ENCODE data around the gene DCUN1D1.

Gene DCUN1D1

GRCh38 chr3:182935803-182936202 is 44.5 kb downstream of the DCUN1D1 start:
- no peak for DNase-seq

- no peak for DNase-seq
Measured at GRCh38 chr3:182925944-182926337, 54.4 kb downstream of the DCUN1D1 start.

- no peak for DNase-seq
Measured at GRCh38 chr3:182925330-182925943, 54.9 kb downstream of the DCUN1D1 start.

DNA sequence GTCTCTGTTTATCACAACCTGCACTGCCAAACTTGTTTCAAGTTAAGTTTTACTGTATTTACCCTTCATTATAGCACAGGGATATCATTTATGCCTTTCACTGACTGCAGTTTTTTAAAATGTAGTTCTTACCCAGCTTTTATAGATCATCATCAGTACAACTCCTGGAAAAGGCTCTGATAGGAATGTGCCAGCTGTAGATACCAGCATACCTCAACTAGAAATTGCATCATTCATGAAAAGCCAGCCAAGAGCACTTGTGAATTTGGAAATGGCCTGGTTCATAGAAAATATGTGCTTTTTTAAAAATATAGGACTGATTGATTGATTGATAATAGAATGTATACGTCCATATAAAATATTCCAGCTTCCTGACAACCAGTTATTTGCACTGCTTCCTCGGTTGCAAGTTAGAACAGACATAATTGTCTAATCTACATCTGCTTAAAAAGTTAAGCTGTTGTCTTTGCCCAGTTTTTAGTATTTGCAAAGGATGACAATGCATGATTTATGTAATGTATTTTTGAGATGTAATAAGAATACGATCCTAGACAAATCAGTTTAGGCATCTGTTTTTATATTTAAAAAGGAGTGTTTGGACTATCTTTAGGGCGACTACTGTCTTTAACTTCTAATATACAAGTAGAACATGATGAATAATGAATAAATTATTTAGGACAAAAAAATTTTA is 58.5 kb downstream of the DCUN1D1 start:
- no peak for DNase-seq

- DNase-seq = no peak
Measured at GRCh38 chr3:182920515-182921084, 59.7 kb downstream of the DCUN1D1 start.

DNA sequence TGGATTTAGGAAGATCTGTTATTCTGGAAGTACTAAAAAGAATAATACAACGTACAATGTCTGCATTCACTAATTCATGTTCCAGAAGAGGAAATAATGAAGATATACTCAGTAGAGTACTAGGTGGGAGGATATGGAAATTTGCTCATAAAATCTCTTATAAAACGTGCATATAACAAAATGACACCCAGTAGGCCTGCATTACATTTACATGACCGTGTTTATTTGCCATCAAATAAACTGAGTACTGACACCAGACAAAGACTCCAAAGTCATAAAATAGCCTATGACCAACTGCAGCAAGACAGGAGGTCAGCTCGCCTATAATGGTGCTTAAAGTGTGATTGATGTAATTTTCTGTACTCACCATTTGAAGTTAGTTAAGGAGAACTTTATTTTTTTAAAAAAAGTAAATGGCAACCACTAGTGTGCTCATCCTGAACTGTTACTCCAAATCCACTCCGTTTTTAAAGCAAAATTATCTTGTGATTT is 60.4 kb downstream of the DCUN1D1 start:
- DNase-seq = no peak

DNA sequence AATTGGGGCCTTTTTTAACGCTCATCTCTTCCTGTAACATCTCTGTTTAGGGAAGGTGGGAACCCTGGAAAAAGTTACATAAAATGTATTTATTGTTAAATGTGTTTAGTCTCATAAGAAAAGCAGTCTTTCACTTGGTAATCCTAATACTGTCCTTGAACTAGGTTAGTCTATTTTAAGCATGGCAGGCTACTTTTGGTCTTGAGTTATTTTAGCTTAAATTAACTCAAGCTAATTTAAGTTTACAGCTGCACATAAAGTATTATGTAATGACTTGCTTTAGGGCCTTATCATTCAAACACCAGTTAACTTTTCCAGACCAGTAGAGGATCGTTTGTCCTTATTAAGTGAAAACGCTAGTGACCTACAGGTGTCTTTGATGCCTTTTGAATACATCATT is 63.2 kb downstream of the DCUN1D1 start:
- no peak for DNase-seq

DNA sequence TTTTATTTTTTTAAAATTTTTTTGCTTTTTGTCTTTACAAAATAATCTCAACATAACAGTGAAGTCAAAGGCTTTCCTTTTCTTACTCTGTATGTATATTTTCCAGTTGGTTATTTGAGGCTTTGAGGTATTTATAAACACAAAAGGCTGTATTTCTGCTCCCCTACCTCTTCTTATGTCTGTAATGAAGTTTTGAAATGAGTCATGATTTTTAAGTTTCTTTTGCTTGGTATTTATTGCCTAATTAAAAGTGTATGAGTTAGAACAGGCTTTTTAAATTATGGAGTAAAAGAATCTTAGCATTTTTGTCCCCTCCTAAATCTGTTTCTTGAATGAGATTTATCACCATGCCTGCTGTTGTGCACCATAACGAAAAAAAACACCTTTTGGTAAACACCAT is 66.0 kb downstream of the DCUN1D1 start:
- no peak for DNase-seq

DNA sequence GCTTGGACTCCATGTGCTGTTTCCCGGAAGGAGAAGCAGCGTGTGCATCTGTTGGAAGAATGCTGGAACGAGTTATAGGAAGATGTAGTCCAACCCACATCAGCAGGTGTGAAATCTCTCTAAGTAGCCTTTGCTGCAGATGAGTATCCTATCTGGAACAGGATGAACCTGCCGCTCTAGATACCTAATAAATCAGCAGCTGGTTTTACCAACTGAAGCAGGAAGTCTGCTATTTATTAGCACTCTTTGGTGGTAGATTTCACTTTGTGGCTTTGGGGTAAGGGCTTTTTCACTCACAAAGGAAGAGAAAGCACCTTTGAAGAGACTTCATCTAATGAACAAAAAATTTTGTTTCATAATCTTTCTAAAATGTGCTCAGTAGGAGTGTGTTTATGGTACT is 66.4 kb downstream of the DCUN1D1 start:
- DNase-seq = peak in 1 of 2 donors; percentile 58

- DNase-seq = no peak
Measured at GRCh38 chr3:182912474-182912873, 67.9 kb downstream of the DCUN1D1 start.

GRCh38 chr3:182911782-182912111 is 68.6 kb downstream of the DCUN1D1 start:
- DNase-seq = no peak

DNA sequence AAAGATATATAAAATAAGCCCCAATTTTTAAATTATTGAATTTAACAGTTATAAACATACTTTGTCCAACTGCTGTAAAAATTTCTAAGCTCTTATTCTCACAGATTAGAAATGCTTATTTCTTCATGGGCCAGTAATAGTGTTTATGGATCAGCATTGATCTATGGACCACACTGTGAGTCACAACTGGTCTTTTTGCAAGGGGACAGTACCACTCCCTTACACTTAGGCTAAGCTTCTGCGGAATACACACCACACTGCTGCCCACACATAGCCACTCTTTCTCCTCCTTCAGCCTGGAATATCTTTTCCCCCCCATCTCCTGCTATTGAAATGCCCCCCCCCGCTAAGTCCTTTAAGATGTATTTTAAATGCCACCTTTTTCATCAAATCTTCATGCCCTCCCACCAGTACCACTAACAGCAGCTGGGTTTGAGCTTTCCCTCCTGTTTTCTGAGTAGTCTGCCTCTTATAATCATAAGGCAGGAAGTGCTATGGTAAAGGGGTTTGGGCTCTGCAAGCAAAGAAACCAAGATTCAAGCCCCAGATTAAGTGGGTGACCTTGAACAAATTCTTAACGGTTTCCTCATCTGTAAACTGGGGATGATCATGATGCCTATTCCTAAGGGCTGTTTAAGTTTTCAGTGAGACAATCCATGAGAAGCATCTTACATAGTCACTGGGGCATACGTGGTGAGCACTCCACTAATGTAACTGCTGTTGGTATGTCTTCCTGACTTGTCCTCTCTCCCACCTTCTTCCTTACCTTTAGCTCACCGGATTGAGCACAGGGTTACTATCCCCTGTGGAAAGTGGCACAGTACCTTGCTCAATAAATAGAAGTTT is 69.2 kb downstream of the DCUN1D1 start:
- DNase-seq = peak in 1 of 2 donors; percentile 18

DNA sequence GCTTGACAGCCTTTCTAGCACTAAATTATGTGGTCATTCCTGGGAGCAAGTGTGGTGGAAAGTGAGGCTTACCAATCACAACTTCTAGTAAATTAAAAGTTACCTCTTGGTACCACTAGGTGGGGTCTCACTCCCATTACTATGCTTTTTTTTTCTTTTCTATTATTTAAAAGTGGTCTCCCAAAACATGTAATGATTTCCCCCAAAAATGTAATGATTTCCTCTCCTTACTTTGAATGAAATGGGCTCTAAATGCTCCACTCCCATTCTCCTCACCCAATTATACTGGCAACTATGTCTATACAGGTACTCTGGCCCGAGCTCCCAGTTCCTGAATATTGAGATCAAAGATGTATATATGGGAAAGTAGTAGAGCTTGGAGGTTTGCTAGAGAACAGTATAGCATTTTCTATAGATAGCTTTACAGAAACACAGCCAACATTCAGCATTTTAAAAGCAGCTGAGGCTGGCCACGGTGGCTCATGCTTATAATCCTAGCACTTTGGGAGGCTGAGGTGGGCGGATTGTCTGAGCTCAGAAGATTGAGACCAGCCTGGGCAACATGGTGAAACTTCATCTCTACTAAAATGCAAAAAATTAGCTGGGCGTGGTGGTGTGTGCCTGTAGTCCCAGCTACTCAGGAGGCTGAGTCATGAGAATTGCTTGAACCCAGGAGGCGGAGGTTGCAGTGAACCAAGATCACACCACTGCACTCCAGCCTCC is 70.9 kb downstream of the DCUN1D1 start:
- DNase-seq = peak in 1 of 2 donors; percentile 30

- DNase-seq = no peak
Measured at GRCh38 chr3:182908471-182908870, 71.9 kb downstream of the DCUN1D1 start.

DNA sequence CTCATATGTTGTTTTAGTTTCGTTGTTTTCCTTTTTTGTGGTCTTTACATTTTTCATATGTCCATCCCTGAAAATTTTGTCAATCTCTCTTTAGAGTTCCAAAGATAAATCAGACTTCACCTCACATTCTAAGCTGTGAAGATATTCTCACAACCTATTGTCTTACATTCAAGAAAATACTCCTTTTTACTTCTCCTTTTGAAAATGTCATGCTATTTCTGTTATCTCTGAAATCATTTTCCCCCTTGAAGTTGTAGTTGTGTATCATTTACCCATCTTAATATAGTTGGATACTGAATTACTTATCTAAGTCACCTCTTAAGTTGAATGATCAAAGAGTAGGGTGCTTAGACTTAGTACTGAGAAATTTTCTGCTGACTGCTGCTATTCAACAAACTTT is 74.3 kb downstream of the DCUN1D1 start:
- DNase-seq = no peak

DNA sequence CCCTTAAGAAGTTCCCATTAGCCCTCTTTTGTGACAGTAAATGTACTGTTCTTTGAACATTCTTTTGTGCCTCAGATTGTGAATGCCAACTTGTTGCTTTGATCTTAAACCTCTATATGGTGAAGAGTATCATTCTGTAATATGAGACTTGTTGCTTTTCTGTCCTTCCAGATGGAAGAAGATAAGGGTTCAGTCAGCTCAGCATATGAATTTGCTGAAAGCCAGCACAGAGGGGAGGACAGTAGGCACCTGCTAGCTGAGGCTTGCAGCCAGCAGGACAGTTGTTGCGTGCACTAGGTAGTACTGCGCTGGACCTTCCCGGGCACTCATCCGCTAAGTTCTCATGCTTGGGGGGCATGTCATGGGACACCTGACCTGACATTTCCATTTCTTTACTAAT is 74.7 kb downstream of the DCUN1D1 start:
- no peak for DNase-seq

GRCh38 chr3:182904164-182904563 is 76.2 kb downstream of the DCUN1D1 start:
- DNase-seq = no peak

DNA sequence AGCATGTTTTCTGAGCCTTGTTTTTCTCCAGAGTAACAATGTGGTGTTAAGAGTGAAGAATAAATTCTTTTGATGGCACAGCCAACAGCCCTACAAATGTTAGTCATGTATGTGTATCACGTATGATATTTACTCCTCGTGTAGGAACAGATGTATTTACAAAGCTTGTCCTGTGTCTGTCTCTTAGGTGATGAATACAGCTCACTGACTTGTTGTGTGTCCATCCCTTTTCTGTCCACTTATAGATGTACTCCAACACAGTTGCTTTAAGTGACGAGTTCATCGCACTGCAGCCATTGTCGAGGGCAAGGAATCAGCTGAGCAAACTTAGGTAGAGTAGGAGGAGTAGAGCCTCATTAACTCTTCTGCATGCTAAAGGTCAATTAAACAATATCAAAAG is 78.1 kb downstream of the DCUN1D1 start:
- DNase-seq = no peak

- DNase-seq = no peak
Measured at GRCh38 chr3:182896553-182896952, 83.8 kb downstream of the DCUN1D1 start.

DNA sequence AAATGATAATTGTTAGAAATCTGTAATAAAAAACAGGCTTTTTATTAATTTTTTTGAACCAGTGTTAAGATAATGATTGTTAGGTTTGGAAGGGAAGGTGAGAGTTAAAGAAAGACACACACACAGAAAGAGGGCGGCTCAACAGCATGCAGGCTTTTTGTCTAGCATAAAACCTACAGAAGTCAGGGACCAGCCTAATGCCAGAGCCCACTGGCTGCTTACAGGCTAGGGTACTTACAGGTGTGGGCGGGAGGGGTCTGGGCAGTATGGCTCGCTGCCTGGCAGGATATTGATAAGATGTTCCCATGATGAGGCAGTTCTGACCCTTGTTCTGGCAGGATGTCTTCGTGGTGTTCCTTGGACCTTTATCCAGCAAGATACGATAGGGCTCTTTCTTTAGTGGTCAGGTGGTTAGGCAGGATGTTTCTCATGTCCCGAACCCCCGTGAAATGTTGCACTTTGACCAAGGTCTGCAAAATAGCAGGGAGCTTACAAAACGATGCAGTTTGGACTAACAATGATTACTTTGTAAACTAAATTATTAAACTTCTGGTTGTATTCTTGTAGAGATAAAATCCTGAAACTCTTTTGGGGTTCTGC is 84.7 kb downstream of the DCUN1D1 start:
- no peak for DNase-seq

GRCh38 chr3:182892226-182892625 is 88.1 kb downstream of the DCUN1D1 start:
- DNase-seq = no peak

DNA sequence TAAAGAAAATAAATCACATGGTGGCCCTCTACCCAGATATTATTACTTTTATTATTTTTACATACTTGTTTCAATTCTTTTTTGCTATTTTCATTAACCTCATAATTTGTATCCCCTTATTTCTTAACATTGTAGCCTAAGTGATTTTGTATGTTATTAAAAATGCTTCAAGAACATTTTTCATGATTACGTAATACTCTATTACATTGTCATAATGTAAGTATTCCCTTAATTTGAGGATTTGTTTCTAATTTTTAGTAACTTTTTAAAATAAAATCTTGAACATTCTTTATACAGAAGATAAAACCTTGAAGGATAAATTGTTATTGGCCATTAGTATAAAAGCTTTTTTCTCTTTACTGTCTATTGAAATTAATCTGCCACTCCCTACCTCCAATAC is 89.0 kb downstream of the DCUN1D1 start:
- DNase-seq = no peak

Data from CD4-positive, alpha-beta T cell treated with Interferon alpha-2 for 1 hour (primary cell).